K562 (cell line): Measurements from ENCODE around the gene ABLIM2. TPM values are rescaled to one million over a fixed set of nuclear protein-coding genes. Genes with fewer than 3 reads are reported as not detected.

ENCODE experiments used
- polyA plus RNA-seq, 8 experiments: library from polyadenylated mRNA; depleted of rRNA in 4 of 8; stranded (reverse) in 5 of 8; unstranded in 3 of 8; fragments of >200 nt; fragmentation: Nextera tagmentation in 2 of 8; fragmentation: Illumina TruSeq in 1 of 8; extraction: Ambion mirVana in 2 of 8; extraction: Trizol in 1 of 8; gene quantifications; 2 replicates each; pipeline versions ENCODE4 v1.2.1 to v1.2.3, GENCODE V29; 2011 to 2014; ENCODE audit warnings: inconsistent platforms in 1 of 8, missing spikeins in 1 of 8
- total RNA-seq, 7 experiments: library from RNA; depleted of rRNA in 6 of 7; stranded (reverse); fragments of >200 nt in 6 of 7; fragmentation: Illumina TruSeq in 2 of 7; extraction: Trizol in 2 of 7; gene quantifications; 2 replicates each; pipeline versions ENCODE4 v1.2.1 to v1.2.3, GENCODE V29; 2011 to 2021; ENCODE audit warnings: low replicate concordance in 1 of 7
- TF ChIP-seq, protein P1 (sequence below), 3 experiments: fragments of 200-800 bp in 1 of 3; fragments of 250-450 bp in 1 of 3; fragments of 450-650 bp in 1 of 3; sonication (Bioruptor Pico) in 1 of 3; sonication (Bioruptor generic) in 1 of 3; formaldehyde crosslinking in 1 of 3; IDR thresholded peaks; 2 replicates each; pipeline versions ENCODE4 v1.6.1 to v1.8.0; 2016 to 2022; ENCODE audit warnings: mild to moderate bottlenecking in 2 of 3, missing genetic modification characterization in 2 of 3, missing compliant biosample characterization in 1 of 3, moderate library complexity in 1 of 3
- TF ChIP-seq, protein P2 (sequence below): fragments of 250-450 bp; sonication (Bioruptor Pico); IDR thresholded peaks from 2 replicates; pipeline ENCODE4 v1.5.0; 2021

Gene ABLIM2
- total and polyA plus RNA-seq, 9 of the 15 experiments (the other 6 are each of a cell fraction or from before 2014, with no cell fraction given) = not detected

DNA sequence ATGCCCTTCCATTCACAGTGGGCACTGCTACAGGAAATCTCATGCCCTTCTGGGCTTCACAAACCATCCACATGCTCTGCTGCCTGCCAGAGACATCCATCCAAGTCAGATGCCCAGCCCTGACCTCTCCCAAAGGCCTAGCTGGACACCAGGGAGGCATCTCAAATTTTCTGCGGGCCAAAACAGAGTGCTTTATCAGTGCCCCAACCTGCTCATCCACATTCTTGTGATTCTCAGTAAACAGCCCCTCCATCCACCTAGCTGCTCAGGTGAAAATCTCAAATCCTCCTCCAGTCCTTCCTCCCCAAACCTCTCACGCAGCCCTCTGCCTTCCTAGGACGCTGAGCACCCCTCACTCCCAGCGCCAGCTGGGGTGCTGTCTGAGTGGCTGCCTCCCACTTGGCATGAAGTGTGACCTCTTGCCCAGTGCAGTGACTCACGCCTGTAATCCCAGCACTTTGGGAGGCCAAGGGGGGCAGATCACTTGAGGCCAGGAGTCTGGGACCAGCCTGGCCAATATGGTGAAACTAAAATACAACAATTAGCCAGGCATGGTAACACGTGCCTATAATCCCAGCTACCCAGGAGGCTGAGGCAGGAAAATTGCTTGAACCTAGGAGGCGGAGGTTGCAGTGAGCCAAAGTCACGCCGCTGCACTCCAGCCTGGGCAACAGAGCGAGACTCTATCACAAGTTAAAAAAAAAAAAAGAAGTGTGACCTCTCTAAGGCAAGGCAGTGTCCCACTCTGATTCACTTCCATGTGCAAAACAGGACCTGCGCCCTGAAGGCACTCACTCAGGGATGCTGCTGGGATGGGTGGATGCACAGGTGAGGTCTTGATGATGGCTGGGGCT lies 217.3 kb downstream of the ABLIM2 start (continued):
- TF ChIP-seq, protein P1, sequence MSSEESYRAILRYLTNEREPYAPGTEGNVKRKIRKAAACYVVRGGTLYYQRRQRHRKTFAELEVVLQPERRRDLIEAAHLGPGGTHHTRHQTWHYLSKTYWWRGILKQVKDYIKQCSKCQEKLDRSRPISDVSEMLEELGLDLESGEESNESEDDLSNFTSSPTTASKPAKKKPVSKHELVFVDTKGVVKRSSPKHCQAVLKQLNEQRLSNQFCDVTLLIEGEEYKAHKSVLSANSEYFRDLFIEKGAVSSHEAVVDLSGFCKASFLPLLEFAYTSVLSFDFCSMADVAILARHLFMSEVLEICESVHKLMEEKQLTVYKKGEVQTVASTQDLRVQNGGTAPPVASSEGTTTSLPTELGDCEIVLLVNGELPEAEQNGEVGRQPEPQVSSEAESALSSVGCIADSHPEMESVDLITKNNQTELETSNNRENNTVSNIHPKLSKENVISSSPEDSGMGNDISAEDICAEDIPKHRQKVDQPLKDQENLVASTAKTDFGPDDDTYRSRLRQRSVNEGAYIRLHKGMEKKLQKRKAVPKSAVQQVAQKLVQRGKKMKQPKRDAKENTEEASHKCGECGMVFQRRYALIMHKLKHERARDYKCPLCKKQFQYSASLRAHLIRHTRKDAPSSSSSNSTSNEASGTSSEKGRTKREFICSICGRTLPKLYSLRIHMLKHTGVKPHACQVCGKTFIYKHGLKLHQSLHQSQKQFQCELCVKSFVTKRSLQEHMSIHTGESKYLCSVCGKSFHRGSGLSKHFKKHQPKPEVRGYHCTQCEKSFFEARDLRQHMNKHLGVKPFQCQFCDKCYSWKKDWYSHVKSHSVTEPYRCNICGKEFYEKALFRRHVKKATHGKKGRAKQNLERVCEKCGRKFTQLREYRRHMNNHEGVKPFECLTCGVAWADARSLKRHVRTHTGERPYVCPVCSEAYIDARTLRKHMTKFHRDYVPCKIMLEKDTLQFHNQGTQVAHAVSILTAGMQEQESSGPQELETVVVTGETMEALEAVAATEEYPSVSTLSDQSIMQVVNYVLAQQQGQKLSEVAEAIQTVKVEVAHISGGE (CRISPR knock-in tag; IDR thresholded peaks at IDR 0.05) = no peak
- TF ChIP-seq, protein P2, sequence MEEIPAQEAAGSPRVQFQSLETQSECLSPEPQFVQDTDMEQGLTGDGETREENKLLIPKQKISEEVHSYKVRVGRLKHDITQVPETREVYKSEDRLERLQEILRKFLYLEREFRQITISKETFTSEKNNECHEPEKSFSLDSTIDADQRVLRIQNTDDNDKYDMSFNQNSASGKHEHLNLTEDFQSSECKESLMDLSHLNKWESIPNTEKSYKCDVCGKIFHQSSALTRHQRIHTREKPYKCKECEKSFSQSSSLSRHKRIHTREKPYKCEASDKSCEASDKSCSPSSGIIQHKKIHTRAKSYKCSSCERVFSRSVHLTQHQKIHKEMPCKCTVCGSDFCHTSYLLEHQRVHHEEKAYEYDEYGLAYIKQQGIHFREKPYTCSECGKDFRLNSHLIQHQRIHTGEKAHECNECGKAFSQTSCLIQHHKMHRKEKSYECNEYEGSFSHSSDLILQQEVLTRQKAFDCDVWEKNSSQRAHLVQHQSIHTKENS (CRISPR knock-in tag) = no peak
